Kidney epithelial cell (primary cell): ENCODE measurements around the gene RPS26. TPM values are rescaled to one million over a fixed set of nuclear protein-coding genes. Genes with fewer than 3 reads are reported as not detected.

Experiments used
- DNase-seq: peaks from one replicate; pipeline ENCODE4 v3.0.0-alpha.2; 2010; ENCODE audit warnings: low read depth
- H3K27me3 ChIP-seq: 2 replicates; pipeline ENCODE4 v1.6.0; 2011; ENCODE audit warnings: low read length; ENCODE audit not compliant: control insufficient read depth, insufficient read depth
- H3K36me3 ChIP-seq: 2 replicates; pipeline ENCODE4 v1.5.1; 2011; ENCODE audit warnings: low read length; ENCODE audit not compliant: control insufficient read depth, insufficient read depth
- H3K4me3 ChIP-seq: 2 replicates; pipeline ENCODE4 v1.5.1; 2011; ENCODE audit warnings: low read depth, mild to moderate bottlenecking, control low read depth, low read length
- total RNA-seq: library from RNA; depleted of rRNA; stranded (reverse); fragments of >200 nt; gene quantifications from 2 replicates; pipeline ENCODE4 v1.2.3, GENCODE V29; 2015
- TF ChIP-seq, protein P1 (sequence below): IDR thresholded peaks from 2 replicates; pipeline ENCODE4 v1.5.1; 2011; ENCODE audit warnings: mild to moderate bottlenecking, moderate library complexity, low read length, control low read depth, inconsistent platforms; ENCODE audit not compliant: insufficient read depth, poor library complexity, severe bottlenecking

The RPS26 gene
- total RNA-seq, 1 donor from 2014 or later = 1,382 TPM

DNA sequence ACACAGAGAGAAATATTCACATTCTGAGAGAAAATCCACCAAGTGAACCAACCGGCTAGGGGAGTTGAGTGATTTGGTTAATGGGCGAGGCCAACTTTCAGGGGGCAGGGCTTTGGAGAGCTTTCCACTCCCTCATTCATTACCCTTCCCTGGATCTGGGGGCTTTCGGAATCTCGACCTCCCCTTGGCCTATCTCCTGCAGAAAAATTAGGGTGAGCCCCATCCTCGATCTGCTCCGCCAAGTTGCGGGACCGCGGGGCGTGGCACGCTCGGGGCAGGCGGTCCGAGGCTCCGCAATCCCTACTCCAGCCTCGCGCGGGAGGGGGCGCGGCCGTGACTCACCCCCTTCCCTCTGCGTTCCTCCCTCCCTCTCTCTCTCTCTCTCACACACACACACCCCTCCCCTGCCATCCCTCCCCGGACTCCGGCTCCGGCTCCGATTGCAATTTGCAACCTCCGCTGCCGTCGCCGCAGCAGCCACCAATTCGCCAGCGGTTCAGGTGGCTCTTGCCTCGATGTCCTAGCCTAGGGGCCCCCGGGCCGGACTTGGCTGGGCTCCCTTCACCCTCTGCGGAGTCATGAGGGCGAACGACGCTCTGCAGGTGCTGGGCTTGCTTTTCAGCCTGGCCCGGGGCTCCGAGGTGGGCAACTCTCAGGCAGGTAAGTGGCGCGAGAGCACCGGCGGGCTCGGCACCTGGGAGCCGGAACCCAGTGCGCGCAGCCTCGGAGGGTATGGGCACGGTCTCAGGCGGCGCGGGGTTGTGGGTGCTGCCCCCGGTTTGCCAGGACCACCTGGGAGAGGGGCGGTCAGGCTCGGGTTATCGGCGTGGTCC is 38.2 kb downstream of the RPS26 start, which contains the start of gene ERBB3:
ERBB3 (plus strand) TSS at position 443 of the 833 bp plus-strand sequence; CDS start at position 579, 136 bp downstream.
- H3K27me3 ChIP-seq = peaks cover 7% of the 10 kb centered on the region
- no peaks in the 10 kb centered on the region for H3K36me3 ChIP-seq
- DNase-seq = no peak
- TF ChIP-seq, protein P1, sequence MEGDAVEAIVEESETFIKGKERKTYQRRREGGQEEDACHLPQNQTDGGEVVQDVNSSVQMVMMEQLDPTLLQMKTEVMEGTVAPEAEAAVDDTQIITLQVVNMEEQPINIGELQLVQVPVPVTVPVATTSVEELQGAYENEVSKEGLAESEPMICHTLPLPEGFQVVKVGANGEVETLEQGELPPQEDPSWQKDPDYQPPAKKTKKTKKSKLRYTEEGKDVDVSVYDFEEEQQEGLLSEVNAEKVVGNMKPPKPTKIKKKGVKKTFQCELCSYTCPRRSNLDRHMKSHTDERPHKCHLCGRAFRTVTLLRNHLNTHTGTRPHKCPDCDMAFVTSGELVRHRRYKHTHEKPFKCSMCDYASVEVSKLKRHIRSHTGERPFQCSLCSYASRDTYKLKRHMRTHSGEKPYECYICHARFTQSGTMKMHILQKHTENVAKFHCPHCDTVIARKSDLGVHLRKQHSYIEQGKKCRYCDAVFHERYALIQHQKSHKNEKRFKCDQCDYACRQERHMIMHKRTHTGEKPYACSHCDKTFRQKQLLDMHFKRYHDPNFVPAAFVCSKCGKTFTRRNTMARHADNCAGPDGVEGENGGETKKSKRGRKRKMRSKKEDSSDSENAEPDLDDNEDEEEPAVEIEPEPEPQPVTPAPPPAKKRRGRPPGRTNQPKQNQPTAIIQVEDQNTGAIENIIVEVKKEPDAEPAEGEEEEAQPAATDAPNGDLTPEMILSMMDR = no peak
- peak within 1 kb of the TSS; percentile 50 for H3K4me3 ChIP-seq

GRCh38 chr12:56080556-56081138 is 38.9 kb downstream of the RPS26 start:
- TF ChIP-seq, protein P1 = peak; percentile 5
- no peak for DNase-seq
- no peaks in the 10 kb centered on the region for H3K36me3 ChIP-seq
- peaks cover 7% of the 10 kb centered on the region for H3K27me3 ChIP-seq
- H3K4me3 ChIP-seq = peak overlapping the region; percentile 50

DNA sequence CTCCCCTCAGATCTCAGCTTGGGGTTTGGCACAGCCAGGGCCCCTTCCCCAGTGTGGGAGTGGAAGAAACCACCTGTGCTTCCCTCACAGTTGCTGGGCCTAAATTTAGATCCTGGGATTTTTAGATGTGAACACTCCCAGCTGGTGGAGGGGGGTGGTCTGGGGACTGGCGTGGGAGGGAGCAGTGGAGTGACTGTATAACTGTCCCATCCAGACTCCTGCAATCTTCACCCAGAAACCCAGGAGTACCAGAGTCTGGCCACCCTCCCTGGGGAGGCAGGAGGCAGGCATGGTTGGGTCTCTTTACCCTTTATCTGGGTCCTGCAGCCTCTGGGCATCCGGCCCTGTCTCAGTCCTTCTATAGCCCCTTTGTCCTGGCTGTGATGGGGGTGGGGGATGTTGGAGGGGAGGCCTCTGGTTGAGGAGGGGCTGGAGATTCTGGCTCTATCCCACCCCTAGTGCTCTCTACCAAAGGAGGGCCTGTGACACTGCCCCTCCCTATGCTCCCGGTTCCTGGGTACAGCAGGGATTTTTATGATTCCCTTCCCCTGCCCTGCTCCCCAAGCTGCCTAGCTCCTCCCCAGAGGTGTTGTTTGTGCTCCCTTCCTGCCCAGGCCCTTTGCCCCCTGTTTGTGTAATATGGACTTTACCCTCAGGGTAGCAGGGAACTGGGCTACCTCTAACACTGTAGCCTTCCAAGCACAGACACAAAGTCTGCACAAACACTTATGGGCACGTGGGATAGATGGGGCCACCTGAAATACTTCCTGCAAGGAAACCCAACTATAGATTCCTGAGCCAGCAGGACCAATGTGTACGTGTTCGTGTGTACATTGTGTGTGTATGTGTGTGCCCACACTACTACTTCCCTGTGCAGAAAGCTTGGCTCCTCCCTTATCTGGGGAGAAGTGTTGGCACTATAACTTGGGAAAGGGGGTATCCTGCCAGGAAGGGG is 40.0 kb downstream of the RPS26 start:
- TF ChIP-seq, protein P1 = no peak
- Histone ChIP-seq H3K27me3 (peaks cover 7% of the 10 kb centered on the region), H3K36me3 (no peaks in the 10 kb centered on the region), H3K4me3 (no peak overlapping the region)
- no peak for DNase-seq

- no peak for DNase-seq
- TF ChIP-seq, protein P1 = no peak
- Histone ChIP-seq H3K27me3 (peaks cover 7% of the 10 kb centered on the region), H3K36me3 (no peaks in the 10 kb centered on the region), H3K4me3 (no peak overlapping the region)
Measured at GRCh38 chr12:56082382-56082781, 40.7 kb downstream of the RPS26 start.

DNA sequence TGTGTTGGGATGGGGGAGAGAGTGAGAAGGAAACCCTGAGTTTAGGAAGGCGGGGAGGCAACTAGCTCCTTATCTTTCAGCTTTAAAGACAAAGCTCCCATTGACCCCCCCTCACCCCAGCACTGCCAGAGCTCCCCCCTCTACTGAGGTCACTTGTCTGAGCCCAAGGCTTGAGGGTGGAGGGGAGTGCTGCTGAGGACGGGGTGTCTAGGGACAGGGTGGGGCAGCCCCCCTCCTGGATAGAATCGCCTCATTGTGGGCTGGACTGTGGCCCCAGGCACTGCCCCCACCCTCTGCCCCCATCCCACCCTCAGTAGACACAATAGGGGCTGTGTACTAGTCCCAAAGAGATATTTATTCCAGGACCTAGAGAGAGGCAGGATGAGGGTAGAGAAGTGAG is 41.2 kb downstream of the RPS26 start:
- DNase-seq = no peak
- Histone ChIP-seq H3K36me3 (no peaks in the 10 kb centered on the region), H3K4me3 (no peak overlapping the region), H3K27me3 (peaks cover 7% of the 10 kb centered on the region)
- TF ChIP-seq, protein P1 = no peak
